ENCODE results near the gene KRTAP9-8.
"Not testable (repeated sequence)": the region's sequence is repeated elsewhere in the genome, so short reads cannot be mapped to it uniquely, and the experiment has no call there.

The KRTAP9-8 gene, protein sequence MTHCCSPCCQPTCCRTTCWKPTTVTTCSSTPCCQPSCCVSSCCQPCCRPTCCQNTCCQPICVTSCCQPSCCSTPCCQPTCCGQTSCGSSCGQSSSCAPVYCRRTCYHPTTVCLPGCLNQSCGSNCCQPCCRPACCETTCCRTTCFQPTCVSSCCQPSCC

DNA sequence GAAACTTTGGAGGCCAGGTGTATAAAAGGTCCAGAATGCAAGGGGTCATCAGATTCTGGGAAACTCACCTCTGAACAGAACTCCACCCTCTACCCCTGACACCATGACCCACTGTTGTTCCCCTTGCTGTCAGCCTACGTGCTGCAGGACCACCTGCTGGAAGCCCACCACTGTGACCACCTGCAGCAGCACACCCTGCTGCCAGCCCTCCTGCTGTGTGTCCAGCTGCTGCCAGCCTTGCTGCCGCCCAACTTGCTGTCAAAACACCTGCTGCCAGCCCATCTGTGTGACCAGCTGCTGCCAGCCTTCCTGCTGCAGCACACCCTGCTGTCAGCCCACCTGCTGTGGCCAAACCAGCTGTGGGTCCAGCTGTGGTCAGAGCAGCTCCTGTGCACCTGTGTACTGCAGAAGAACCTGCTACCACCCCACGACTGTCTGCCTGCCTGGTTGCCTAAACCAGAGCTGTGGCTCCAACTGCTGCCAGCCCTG lies at the start of gene KRTAP9-8:
Gene KRTAP9-8 (plus strand): TSS at position 51 of the 489 bp plus-strand sequence. CDS start 53 bp downstream, at position 104.
- DNase-seq: not testable (repeated sequence)

DNA sequence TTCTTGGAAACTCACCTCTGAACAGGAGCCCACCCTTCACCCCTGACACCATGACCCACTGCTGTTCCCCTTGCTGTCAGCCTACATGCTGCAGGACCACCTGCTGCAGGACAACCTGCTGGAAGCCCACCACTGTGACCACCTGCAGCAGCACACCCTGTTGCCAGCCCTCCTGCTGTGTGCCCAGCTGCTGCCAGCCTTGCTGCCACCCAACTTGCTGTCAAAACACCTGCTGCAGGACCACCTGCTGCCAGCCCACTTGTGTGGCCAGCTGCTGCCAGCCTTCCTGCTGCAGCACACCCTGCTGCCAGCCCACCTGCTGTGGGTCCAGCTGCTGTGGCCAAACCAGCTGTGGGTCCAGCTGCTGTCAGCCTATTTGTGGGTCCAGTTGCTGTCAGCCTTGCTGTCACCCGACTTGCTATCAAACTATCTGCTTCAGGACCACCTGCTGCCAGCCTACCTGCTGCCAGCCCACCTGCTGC lies 47.9 kb upstream of the KRTAP9-8 start, which contains the start of gene KRTAP9-1:
Gene KRTAP9-1 (plus strand): TSS at position 51 of the 482 bp plus-strand sequence. CDS start 0 bp downstream, at position 51.
- not testable (repeated sequence) for DNase-seq

DNA sequence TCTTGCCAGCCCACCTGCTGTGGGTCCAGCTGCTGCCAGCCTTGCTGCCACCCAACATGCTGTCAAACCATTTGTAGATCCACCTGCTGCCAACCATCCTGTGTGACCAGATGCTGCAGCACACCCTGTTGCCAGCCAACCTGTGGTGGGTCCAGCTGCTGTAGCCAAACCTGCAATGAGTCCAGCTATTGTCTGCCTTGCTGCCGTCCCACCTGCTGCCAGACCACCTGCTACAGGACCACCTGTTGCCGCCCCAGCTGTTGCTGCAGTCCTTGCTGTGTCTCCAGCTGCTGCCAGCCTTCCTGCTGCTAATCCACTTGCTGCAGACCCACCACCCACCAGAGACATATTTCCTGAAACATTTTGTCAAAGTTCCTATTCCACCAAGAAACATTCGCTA lies 47.5 kb upstream of the KRTAP9-8 start:
- DNase-seq: no peak

DNA sequence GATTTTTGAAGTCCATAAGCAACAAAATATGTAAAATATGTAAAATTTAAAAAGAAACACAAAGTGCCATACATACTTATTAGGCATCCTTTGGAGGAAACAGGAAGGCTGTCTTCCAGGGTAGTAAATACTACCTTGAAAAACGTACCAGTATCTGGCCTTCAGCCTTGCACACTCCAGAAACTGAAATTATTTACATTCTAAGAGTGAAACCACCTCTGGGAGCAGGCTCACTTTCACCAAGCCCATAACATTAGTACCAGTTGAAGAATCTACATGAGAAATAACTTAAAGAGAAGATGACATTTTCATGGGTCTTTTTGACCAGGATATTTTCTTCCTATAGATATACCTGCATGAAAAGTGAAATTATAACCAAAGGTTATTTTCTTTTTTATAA lies 41.7 kb upstream of the KRTAP9-8 start:
- no peak for DNase-seq

DNA sequence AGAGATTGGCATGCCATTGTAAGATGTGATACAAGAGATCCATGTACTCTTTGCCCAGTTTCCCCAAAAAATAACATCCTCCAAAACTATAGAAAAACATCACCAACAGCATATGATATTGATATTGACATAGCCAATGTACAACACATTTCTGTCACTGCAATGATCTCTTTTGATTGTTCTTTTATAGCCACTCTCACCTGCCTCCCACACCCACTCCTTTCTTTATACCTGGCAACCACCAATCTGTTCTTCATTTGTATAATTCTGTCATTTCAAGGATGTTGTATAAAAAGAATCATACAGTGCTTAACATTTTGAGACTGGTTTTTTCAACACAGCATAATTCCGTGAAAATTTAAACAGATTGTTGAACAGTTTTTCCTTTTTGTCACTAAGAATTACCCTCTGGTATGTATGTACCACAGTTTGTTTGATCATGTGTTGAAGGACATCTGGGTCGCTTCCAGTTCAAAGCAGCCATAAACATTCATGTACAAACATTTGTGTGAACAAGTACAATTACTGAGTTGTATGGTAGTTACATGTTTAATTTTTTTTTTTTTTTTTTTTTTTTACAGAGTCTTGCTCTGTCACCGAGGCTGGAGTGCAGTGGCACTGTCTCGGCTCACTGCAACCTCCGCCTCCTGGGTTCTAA lies 38.2 kb upstream of the KRTAP9-8 start:
- DNase-seq: no peak

DNA sequence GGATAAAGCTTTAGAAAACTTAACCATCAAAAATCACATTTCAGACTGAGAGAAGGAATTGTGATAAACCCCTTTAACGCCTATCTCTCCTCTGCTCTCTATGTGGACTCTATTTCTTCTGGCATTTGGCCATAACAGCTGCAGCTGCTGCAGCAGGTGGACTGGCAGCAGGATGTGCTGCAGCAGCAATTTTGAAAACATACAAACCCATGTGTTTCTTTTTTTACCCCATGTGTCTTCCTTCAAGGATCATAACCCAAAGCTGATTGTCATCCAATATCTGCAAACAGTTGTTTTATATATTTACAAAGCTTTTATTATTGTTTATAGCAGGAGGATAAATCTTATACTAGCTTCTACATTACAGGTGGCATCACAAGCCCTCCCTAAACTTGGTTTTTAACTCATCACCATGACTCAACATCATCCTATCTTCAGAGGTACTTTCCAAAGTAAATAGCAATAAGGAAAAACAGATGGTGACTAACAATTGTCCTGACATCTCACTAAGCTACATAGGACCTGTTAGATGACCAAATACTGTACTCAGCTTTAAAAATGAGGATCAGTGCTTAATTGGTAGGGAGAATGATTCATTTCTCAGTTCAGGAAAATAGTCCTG lies 25.8 kb upstream of the KRTAP9-8 start:
- DNase-seq: no peak

DNA sequence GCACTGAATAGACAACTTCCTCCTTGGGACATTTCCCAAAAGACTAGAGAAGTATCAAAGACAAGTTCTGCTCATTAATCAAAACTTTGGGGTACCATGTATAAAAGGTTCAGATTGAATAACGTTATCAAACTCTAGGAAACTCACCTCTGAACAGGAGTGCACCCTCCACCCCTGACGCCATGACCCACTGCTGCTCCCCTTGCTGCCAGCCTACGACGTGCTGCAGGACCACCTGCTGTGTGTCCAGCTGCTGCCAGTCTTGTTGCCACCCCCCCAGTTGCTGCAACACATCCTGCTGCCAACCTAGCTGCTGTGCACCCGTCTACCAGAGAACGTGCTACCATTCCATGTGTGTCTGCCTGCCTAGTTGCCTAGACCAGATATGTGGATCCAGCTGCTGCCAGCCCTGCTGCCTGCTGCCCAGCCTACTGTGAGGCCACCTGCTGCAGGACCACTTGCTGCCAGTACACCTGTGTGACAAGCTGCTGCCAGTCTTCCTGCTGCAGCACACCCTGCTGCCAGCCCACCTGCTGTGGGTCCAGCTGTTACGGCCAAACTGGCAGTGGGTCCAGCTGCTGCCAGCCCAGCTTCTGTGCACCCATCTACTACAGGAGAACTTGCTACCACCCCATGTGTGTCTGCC lies 25.2 kb upstream of the KRTAP9-8 start:
- DNase-seq: no peak

DNA sequence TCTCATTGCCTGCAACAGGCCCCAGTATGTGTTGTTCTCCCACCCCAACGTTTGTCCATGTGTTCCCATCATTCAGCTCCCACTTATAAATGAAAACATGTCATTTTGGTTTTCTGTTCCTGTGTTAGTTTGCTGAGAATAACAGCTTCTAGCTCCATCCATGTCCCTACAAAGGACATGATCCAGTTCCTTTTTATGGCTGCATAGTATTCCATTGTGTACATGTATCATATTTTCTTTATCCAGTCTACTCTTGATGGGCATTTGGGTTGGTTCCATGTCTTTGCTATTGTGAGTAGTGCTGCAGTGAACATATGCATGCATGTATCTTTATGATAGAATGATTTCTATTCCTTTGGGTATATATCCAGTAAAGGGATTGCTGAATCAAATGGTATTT lies 22.1 kb upstream of the KRTAP9-8 start:
- no peak for DNase-seq

DNA sequence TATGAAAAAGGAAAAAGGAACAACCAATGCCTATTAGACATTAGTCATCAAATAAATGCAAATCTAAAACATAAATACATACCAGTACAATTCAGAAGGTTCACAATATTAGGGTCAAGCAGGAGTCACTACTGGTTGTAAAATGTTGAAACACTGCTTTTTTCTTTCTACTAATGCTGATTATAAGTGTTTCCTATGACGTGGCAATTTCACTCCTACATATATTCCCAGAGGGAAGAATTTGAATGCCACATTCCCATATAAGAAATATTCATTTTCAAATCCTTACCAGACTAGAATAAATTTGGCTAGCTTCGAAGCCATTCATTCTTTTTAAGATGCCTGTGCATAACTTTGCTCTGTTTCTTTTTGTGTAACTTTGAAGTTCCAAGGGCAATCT lies 14.0 kb upstream of the KRTAP9-8 start:
- DNase-seq: no peak

DNA sequence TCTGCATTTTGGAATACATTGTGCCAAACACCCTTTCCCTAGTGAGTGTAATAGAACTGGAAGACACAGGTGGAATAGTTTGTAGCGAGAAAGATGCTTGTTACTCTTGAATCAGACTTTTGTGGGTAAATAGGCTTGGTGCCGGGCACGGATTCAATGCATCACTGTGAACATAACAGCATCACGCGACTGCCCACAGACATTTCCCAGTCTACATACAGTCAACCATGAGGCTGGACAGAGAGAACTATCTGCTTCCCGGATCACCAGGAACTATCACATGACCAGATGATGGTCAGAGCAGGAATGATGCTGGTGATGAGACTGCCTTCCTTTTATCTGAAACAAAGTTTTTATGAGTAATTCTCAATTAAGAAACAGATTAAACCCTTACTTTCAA lies 11.7 kb upstream of the KRTAP9-8 start:
- no peak for DNase-seq

DNA sequence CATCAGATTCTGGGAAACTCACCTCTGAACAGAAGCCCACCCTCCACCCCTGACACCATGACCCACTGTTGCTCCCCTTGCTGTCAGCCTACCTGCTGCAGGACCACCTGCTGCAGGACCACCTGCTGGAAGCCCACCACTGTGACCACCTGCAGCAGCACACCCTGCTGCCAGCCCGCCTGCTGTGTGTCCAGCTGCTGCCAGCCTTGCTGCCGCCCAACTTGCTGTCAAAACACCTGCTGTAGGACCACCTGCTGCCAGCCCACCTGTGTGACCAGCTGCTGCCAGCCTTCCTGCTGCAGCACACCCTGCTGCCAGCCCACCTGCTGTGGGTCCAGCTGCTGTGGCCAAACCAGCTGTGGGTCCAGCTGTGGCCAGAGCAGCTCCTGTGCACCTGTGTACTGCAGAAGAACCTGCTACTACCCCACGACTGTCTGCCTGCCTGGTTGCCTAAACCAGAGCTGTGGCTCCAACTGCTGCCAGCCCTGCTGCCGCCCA lies 11.2 kb upstream of the KRTAP9-8 start, which contains the start of gene KRTAP9-2:
Gene KRTAP9-2 (plus strand): TSS at position 51 of the 498 bp plus-strand sequence. CDS start 7 bp downstream, at position 58.
- DNase-seq: not testable (repeated sequence)

DNA sequence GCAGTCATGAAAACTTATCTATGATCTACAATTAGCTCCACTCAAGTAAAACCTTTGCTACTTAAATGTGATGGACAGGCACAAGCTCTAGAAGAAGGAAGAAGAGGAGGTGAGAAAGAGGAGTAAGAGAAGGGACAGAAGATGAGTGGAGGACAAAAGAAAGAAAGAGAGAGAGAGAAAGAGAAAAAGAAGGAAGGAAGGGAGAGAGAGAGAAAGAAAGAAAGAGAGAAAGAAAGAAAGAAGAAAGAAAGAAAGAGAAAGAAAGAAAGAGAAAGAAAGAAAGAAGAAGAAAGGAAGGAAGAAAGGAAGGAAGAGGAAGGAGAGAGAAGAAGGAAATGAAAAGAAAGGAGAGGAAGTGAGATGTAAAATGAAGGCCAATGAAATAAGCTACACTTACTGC lies 7.7 kb upstream of the KRTAP9-8 start:
- no peak for DNase-seq

DNA sequence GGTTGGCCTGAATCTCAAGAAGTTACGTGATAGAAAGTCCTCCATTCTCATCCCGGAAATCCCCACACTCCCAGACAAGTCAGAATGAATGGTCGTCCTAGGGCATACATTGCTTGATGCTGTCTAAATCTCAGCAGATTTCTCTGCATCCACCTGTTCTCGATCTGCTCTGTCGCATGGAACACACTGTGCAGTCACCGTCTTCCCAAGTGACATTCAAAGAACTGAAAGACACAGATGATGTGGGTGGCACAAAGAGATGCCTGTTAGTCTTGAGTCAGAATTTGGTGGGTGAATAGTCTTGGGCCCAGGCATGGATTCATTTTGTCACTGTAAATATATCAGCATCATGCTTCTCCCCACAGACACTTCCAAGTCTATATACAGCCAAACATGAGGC lies 6.1 kb upstream of the KRTAP9-8 start:
- no peak for DNase-seq

DNA sequence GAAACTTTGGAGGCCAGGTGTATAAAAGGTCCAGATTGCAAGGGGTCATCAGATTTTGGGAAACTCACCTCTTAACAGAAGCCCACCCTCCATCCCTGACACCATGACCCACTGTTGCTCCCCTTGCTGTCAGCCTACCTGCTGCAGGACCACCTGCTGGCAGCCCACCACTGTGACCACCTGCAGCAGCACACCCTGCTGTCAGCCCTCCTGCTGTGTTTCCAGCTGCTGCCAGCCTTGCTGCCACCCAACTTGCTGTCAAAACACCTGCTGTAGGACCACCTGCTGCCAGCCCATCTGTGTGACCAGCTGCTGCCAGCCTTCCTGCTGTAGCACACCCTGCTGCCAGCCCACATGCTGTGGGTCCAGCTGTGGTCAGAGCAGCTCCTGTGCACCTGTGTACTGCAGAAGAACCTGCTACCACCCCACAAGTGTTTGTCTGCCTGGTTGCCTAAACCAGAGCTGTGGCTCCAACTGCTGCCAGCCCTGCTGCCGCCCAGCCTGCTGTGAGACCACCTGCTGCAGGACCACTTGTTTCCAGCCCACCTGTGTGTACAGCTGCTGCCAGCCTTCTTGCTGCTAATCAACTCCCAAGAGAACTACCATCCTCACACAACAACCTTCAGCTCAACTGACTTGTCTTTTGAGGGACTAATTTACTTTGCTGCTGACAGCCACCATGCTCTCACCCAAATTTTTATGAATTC lies 5.2 kb upstream of the KRTAP9-8 start, which contains the start of gene KRTAP9-3:
Gene KRTAP9-3 (plus strand): TSS at position 51 of the 707 bp plus-strand sequence. CDS start 53 bp downstream, at position 104.
- DNase-seq: not testable (repeated sequence)

DNA sequence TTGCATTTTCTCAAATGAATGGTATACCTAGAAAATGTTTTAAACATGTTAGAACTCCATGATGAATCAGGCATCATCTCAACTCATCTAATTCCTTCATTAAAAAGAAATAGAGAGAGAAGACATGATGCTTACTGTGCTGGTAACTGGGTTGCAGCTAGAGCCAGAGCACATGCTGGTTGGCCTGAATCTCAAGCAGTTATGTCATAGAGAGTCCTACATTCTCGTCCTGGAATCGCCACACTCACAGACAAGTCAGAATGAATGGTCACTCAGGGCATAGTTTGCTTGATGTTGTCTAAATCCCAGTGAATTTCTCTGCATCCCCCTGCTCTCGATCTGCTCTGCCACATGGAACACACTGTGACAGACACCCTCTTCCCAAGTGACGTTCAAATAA lies 683 bp upstream of the KRTAP9-8 start:
- not testable (repeated sequence) for DNase-seq

DNA sequence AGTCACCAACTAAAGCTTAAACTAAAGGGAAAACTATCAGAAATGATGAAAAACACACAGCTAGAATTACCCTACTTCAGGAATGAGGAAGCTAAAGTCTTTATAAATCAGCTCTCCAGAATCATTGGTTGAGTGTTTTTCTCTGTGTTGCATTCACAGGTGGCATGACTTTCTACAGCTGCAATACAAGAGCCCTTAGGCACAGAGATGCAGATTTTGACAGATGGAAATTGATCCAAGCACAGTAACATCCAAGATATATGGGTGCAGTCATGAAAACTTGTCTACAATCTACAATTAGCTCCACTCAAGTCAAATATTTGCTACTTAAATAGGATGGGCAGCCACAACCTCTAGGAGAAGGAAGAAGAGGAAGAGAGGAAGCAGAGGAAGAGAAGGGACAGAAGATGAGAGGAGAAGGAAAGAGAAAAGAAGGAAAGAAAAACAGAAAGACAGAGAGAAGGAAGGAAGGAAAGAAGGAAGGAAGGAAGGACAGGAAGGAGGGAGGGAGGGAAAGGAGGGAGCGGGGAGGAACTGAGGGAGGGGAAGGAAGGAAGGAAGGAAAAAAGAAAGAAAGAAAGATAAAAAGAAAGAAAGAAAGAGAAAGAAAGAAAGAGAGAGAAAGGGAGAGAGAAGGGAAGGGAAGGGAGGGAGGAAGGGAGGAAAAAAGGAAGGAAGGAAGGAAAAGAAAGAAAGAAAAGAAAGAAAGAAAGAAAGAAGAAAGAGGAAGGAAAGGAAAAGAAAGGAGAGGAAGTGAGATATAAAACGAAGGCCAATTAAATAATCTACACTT lies 9.4 kb downstream of the KRTAP9-8 start:
- DNase-seq: not testable (repeated sequence)

DNA sequence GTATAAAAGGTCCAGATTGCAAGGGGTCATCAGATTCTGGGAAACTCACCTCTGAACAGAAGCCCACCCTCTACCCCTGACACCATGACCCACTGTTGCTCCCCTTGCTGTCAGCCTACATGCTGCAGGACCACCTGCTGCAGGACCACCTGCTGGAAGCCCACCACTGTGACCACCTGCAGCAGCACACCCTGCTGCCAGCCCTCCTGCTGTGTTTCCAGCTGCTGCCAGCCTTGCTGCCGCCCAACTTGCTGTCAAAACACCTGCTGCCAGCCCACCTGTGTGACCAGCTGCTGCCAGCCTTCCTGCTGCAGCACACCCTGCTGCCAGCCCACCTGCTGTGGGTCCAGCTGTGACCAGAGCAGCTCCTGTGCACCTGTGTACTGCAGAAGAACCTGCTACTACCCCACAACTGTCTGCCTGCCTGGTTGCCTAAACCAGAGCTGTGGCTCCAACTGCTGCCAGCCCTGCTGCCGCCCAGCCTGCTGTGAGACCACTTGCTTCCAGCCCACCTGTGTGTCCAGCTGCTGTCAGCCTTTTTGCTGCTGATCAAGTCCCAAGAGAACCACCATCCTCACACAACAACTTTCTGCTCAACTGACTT lies 11.9 kb downstream of the KRTAP9-8 start, which contains the start of gene KRTAP9-4:
Gene KRTAP9-4 (plus strand): TSS at position 51 of the 604 bp plus-strand sequence. CDS start 34 bp downstream, at position 85.
- not testable (repeated sequence) for DNase-seq

DNA sequence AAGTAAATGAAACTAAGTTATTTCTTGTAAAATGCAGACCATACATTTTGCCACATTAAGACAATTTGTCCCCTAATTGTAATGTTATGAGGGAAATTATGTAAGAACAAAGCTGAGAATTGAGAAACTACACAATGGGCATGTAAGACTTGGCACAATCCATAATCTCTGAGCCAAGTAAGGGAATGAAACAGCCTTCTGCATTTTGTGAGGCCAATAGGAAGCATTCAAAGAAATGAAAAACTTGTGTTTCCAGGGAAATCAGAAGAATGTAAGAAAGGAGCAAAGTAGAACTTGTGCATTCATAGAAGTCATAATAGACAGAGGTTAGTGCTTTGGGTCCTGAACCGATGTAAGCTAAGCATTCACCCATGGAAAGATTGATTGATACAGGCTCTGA lies 13.5 kb downstream of the KRTAP9-8 start:
- no peak for DNase-seq

DNA sequence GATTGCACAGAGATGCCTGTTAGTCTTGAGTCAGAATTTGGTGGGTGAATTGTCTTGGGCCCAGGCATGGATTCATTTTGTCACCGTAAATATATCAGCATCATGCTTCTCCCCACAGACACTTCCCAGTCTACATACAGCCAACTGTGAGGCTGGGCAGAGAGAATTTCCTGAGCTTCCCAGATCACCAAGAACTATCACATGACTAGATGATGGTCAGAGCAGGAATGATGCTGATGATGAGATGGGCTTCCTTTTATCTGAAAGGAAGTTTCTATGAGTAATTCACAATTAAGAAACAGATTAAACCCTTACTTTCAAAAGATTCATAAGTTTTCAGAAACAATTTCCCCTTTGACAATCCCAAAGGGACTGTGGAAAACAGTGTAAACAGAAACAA lies 17.1 kb downstream of the KRTAP9-8 start:
- no peak for DNase-seq

Data from stimulated activated naive CD4-positive, alpha-beta T cell (primary cell).